Stimulated activated CD8-positive, alpha-beta memory T cell treated with anti-CD3 and anti-CD28 coated beads, Interleukin-4, amount 100 ng/mL, for 48 hours (primary cell): ENCODE data around the gene KCNG3.
A peak's percentile ranks its signal among the peaks of the same experiment; 100 is the strongest.

Source experiments
- DNase-seq: peaks from one replicate; pipeline ENCODE4 v3.0.0-alpha.2; 2020

The KCNG3 gene, protein sequence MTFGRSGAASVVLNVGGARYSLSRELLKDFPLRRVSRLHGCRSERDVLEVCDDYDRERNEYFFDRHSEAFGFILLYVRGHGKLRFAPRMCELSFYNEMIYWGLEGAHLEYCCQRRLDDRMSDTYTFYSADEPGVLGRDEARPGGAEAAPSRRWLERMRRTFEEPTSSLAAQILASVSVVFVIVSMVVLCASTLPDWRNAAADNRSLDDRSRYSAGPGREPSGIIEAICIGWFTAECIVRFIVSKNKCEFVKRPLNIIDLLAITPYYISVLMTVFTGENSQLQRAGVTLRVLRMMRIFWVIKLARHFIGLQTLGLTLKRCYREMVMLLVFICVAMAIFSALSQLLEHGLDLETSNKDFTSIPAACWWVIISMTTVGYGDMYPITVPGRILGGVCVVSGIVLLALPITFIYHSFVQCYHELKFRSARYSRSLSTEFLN

DNA sequence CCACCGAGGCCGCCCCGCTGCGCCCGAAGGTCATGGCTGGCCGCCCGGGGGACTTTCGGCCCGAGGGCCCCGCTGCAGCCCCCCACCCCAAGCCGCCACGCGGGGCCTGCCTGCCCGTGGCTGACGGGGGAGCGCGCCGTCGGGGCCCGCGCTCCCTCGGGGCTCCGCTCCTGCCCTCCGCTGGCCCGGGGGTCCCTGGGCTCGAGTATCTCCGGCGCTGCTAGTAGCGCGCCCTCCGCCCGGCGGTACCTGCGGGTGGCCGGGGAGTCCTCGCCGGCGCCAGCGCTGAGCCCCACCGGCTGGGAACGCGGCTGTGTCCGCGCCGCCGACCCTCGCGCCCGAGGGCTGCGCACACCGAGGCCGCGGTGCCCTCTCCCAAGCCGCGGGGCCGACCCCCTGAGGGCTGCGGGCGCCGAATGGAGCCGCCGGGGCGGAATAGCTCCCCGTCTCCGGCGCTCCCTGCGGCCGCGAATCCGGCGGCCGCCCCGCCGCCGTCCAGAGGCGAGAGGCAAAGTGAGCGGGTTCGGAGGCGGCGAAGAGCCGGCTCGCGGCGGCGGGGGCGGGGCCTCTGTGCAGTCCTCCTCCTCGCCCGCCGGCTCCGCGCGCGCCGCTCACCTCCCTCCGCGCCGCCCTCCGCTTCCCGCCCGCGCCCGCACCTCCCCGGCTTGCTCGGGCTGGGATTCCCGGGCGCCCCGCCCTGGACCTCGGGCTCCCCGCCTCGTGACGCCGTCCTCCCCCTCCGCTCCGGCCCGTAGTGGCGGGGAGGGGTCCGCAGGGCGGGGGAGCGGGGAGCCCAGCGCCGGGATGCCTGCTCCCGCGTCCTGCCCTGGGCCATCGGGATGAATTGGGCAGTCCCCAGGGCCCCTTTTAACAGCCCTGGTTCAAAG is at the start of gene KCNG3:
Gene KCNG3, minus strand, starts transcription at position 515 of the 887 bp plus-strand sequence. Its CDS starts 481 bp downstream, at position 34.
- DNase-seq, result peak; percentile 72

- no peak for DNase-seq
These were observed 49.1 kb upstream of the KCNG3 start for GRCh38 chr2:42542871-42543270.

- DNase-seq, result no peak
These were observed 43.7 kb upstream of the KCNG3 start for GRCh38 chr2:42537493-42537892.

- no peak for DNase-seq
These were observed 38.6 kb upstream of the KCNG3 start for GRCh38 chr2:42532397-42532796.

- no peak for DNase-seq
These were observed 29.6 kb upstream of the KCNG3 start for GRCh38 chr2:42523341-42523740.

DNA sequence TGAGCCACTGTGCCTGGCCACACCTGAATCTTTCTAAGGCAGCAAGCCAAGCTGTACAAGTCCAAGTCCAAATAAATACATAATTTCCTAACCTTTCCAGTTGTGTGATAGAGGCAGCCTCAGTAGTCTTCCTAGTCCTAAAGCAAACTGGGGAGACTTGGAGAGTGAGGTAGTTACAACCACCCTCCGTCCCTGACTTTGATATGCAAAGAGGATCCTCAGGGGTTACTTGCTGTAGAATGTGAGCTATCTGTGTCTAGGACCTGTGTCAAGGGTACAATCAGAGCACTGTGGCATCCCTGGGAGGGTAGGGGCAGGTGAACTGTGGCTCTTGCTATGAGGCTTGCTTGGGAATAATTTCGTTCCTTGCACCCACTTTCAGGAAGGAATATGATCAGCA is 28.3 kb upstream of the KCNG3 start:
- no peak for DNase-seq

DNA sequence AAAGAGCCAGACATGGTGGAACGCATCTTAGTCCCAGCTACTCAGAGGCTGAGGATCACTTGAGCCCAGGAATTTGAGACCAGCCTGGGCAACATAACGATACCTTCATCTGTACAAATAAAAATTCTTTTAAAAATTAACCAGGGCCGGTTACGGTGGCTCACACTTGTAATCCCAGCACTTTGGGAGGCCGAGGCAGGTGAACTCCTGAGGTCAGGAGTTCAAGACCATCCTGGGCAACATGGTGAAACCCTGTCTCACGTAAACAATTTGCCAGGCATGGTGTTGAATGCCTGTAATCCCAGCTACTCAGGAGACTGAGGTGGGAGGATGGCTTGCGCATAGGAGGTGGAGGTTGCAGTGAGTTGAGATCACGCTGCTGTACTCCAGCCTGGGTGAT is 25.8 kb upstream of the KCNG3 start:
- no peak for DNase-seq

- DNase-seq, result no peak
These were observed 22.7 kb upstream of the KCNG3 start for GRCh38 chr2:42516418-42516901.

GRCh38 chr2:42513252-42513918 is 19.6 kb upstream of the KCNG3 start:
- DNase-seq, result no peak

DNA sequence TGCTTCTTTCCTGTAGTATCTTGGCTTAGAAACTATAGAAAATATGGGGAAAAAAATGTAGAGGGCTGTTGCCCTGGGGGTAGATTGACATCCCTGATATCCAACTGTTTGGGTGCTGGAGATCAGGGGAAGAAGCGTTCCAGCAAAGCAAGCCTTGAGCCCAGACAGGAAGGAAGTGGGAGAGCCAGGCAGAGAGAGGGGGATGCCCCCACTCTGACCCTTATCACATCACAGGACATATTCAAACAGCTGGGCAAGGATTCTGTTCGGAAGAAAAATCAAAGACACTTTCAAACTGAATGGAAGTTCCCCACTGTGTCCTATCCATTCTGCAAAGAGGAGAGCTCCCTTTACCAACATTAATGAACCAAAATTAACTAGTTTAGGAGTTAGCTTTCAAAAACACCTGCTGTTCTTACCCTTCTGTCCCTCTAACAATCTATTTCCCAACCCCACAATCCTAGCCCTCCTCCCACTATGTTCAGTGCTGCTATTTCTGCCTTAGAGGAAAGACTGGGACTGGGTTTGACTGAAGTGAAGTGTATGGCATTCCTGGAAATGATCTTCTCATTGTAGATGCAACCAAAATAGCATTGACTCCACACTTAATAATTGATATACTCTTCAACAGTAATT is 16.9 kb upstream of the KCNG3 start:
- DNase-seq, result no peak

GRCh38 chr2:42510191-42510590 is 16.4 kb upstream of the KCNG3 start:
- DNase-seq, result no peak

GRCh38 chr2:42504364-42505230 is 10.8 kb upstream of the KCNG3 start:
- no peak for DNase-seq

DNA sequence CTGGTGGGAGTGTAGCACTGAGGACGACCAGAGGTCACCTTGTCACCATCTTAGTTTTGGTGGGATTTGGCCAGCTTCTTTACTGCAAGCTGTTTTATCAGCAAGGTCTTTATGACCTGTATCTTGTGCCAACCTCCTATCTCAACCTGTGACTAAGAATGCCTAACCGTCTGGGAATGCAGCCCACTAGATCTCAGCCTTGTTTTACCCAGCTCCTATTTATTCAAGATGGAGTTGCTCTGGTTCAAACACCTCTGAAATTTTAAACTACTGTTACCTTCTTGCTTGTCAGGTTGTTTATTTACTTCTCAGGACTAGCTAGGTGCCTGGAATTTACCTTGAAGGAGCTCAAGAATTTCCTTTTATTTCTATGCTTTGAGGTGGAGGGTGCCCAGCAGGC is 9.5 kb upstream of the KCNG3 start:
- no peak for DNase-seq

DNA sequence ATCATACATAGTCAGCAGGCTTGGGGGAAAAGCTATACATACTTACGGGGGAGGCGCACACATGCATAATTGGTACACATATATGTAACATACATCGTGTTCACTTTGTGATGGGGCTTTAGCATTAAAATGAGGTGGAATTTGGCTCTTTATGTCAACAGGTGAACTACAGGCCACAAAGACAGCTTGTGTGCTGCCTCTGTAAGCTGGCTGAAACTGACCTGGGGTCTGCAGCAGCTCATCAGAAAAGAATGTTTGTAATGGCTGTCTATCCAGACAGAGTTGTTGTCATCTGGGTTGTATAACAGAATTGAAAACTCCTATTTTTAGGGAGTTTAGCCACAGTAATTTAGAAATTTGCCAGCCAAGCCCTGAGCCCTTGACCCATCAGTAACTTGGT is 4.7 kb upstream of the KCNG3 start:
- DNase-seq, result no peak

DNA sequence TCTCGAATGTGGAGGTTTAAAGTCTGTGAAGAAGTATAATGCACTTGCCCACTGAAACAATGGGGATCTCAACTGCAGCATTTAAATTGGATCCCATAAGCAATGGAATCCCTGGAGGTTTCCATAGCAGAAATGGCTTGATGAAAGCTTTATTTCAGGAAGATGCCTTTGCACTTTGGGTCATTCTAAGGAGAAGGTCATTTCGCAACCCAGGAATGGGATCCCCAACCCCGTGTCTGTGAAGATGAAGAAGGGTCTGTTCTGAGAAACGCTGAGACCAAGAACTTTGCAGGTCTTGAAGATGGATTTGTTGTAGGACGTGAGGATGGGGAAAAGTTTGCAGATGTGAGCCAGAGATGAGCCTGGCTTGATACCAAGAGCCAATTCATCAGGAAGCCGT is 1.8 kb upstream of the KCNG3 start:
- no peak for DNase-seq

GRCh38 chr2:42495234-42495581 is 1.4 kb upstream of the KCNG3 start:
- no peak for DNase-seq

DNA sequence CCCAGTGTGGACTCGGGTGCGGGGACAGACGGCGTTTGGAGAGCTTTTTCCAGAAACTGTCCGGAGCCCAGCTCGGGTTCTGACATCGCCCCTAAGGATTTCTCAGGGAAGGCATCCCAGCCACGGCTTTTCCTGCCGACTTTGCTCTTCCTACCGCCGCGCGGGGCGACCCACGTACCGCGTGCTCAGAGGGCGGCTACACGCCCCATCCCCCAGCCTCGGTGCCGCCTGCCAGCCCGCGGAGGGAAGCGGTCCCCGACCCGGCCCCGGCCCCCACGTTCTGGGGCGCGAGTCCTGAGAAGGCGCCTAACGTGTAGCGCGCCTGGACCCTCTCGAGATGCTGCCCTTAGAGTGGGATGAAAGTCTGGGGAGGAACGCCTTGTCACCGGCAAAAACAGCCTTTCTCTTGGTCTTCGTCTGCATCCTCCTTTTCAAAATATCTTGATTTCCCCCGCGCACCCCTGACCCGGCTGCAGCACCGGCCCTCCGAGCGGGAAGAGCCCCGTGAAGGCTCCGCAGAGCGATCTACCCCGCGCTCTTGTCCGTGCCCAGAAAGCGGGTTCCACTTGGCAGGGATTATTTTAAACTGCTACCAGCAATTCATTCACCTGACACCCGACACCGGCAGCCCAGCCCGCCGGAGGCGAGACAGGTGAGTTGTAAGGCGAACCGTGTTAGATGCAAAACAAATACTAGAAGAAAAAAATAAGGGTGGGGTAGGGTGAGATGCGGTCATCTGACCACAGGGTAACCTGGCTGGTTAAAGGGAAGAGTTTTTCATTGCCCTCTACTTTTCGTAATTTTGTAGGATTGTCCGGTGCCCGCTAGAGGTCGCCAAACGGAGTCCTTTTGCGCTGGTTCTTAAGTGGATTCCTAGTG is 812 bp upstream of the KCNG3 start:
- DNase-seq, result peak; percentile 86

GRCh38 chr2:42492691-42493467 is 903 bp downstream of the KCNG3 start:
- peak; percentile 46 for DNase-seq

DNA sequence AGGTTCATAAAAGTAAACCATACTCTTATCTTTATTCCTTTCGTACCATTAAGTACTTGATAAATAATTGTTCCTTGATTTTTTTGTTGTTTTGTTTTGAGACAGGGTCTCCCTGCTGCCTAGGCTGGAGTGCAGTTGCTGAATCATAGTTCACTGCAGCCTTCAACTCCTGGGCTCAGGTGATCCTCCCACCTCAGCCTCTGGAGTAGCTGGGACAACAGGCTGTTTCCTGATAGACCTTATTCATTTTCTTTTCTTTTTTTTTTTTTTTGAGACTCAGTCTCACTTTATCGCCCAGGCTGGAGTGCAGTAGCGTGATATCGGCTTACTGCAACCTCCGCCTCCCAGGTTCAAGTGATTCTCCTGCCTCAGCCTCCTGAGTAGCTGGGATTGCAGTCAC is 5.5 kb downstream of the KCNG3 start:
- DNase-seq, result no peak
